ENCODE measurements around the gene ST3GAL2. TPM values are rescaled to one million over a fixed set of nuclear protein-coding genes. Genes with fewer than 3 reads are reported as not detected.
A peak's percentile ranks its signal among the peaks of the same experiment; 100 is the strongest.

The ST3GAL2 gene
- polyA plus RNA-seq (2011; rRNA removed) (11.1 and 14.4 TPM in 2 replicates), polyA plus RNA-seq (2017; fragmentation: RNase III; extraction: RNeasy Plus Mini Kit Qiagen cat#74134 plus additional on column Dnase treatment) (13.8 to 16.3 TPM (median 15.5 TPM) in 3 replicates), polyA minus RNA-seq (2011; rRNA and poly(A)+ RNA removed) (38.9 and 44.0 TPM in 2 replicates)
- polyA plus RNA-seq (2012; cell fraction: cytosol; rRNA removed) = 15.7 and 19.8 TPM in 2 replicates
- polyA plus RNA-seq (2012; cell fraction: nucleus; rRNA removed) = 21.8 and 23.9 TPM in 2 replicates

GRCh38 chr16:70438969-70439862 is at the start of gene ST3GAL2:
ST3GAL2 (minus strand) TSS chr16:70439100; CDS start chr16:70398530, 40,570 bp downstream.
- Histone ChIP-seq H3K27ac (peak within 1 kb of the TSS; percentile 92 to 98), H3K4me1 (peaks cover 39% of the 10 kb centered on the region), H3K9me3 (no peaks in the 10 kb centered on the region), H3K4me2 (peak within 1 kb of the TSS; percentile 93), H3K4me3 (peak within 1 kb of the TSS; percentile 69)
- CTCF ChIA-PET = interaction anchor here (0.8 to 1.9 kb wide), 6 partner anchors 10 to 58 kb away, joined by 3 to 8 read pairs (median 4); no protein-coding TSS in a partner anchor
- ATAC-seq (peak; percentile 95 to 96), DNase-seq (ENCODE audit: low read depth in 1 of 2, low spot score in 1 of 2) (peak; percentile 93), FAIRE-seq (no peak)
- WGBS (ENCODE audit: missing lambda C conversion rate) = 6% methylated on average over 13 of the region's 86 CpGs
- TF ChIP-seq TP53 (CRISPR knock-in tag; IDR thresholded peaks at IDR 0.05) (no peak), PBX3 (IDR thresholded peaks at IDR 0.05) (no peak), HOXB5 (CRISPR knock-in tag; IDR thresholded peaks at IDR 0.05) (peak; percentile 85; the same call in 1 of the 2 replicates), HOXB13 (CRISPR knock-in tag; IDR thresholded peaks at IDR 0.05; ENCODE audit: low read depth) (peak; percentile 56; the same call in 1 of the 2 replicates), PHF8 (IDR thresholded peaks at IDR 0.05; ENCODE audit: borderline replicate concordance, low read depth) (peak; percentile 45; the same call in 1 of the 2 replicates), MAX (IDR thresholded peaks at IDR 0.05) (peak; percentile 60; the same call in 1 of the 2 replicates), CTCF (IDR thresholded peaks at IDR 0.05) (no peak; the same call in 2 of the 3 replicates), CHD2 (IDR thresholded peaks at IDR 0.05; ENCODE audit: low read length, partially characterized antibody) (peak; percentile 12), GATA3 (IDR thresholded peaks at IDR 0.05; ENCODE audit: borderline replicate concordance) (0 out of 2 replicates have a peak, but pooled peaks have one; percentile 32), ZFP36 (IDR thresholded peaks at IDR 0.05; ENCODE audit: borderline replicate concordance, partially characterized antibody) (no peak), JUN (IDR thresholded peaks at IDR 0.05) (peak; percentile 64 to 67; a peak in 3 of 5 replicates), RARB (CRISPR knock-in tag; IDR thresholded peaks at IDR 0.05) (no peak), E2F6 (IDR thresholded peaks at IDR 0.05; ENCODE audit: borderline replicate concordance, low read depth) (0 out of 2 replicates have a peak, but pooled peaks have one; percentile 18), FOXS1 (CRISPR knock-in tag; IDR thresholded peaks at IDR 0.05) (peak; percentile 68; the same call in 1 of the 2 replicates), MAZ (IDR thresholded peaks at IDR 0.05; ENCODE audit: borderline replicate concordance, low read depth, low read length) (peak; percentile 99), MYC (IDR thresholded peaks at IDR 0.05; ENCODE audit: borderline replicate concordance, low read length) (peak; percentile 43; the same call in 1 of the 2 replicates), POLR2A (IDR thresholded peaks at IDR 0.05; ENCODE audit: low read length) (peak; percentile 16; the same call in 1 of the 2 replicates), FOSL2 (IDR thresholded peaks at IDR 0.05) (no peak), FOSL2 (CRISPR knock-in tag; IDR thresholded peaks at IDR 0.05) (0 out of 2 replicates have a peak, but pooled peaks have one; percentile 28)
- POLR2A ChIA-PET = interaction anchor here (1.0 to 3.6 kb wide), 2 partner anchors 11 to 58 kb away, joined by 4 to 20 read pairs; no protein-coding TSS in a partner anchor

GRCh38 chr16:70484867-70485266 is 46.0 kb upstream of the ST3GAL2 start:
- CTCF ChIA-PET = interaction anchor here (1.2 to 1.8 kb wide), 4 partner anchors 12 to 105 kb away, joined by 4 to 9 read pairs (median 4); no protein-coding TSS in a partner anchor
- FAIRE-seq = no peak

More at GRCh38 chr16:70484867-70485266, 46.0 kb upstream of the ST3GAL2 start:
- Histone ChIP-seq H3K9me3 (no peaks in the 10 kb centered on the region), H3K27ac (no peak overlapping the region), H3K4me1 (peaks cover 8% of the 10 kb centered on the region; the same call in 2 of the 3 replicates), H3K4me3 (no peak overlapping the region), H3K4me2 (no peak overlapping the region)
- TF ChIP-seq HDAC2 (IDR thresholded peaks at IDR 0.05) (0 out of 2 replicates have a peak, but pooled peaks have one; percentile 58), E2F6 (IDR thresholded peaks at IDR 0.05; ENCODE audit: borderline replicate concordance, low read depth) (no peak), CHD4 (IDR thresholded peaks at IDR 0.05; ENCODE audit: borderline replicate concordance) (peak; percentile 67; the same call in 1 of the 2 replicates), TP53 (CRISPR knock-in tag; IDR thresholded peaks at IDR 0.05) (no peak), RARB (CRISPR knock-in tag; IDR thresholded peaks at IDR 0.05) (no peak), RCOR1 (IDR thresholded peaks at IDR 0.05; ENCODE audit: low read depth, low read length) (no peak), JUNB (IDR thresholded peaks at IDR 0.05) (no peak), NPAS2 (CRISPR knock-in tag; IDR thresholded peaks at IDR 0.05; ENCODE audit: borderline replicate concordance) (no peak), HOXA7 (CRISPR knock-in tag; IDR thresholded peaks at IDR 0.05) (no peak), CTCF (IDR thresholded peaks at IDR 0.05) (no peak)
- 92% methylated on average over 2 of the region's 2 CpGs for WGBS (ENCODE audit: missing lambda C conversion rate)
- POLR2A ChIA-PET = no interaction called here
- ATAC-seq (no peak), DNase-seq (ENCODE audit: low read depth in 1 of 2, low spot score in 1 of 2) (no peak)
